Inferior parietal cortex (tissue), 1 donor: Measurements from ENCODE around the gene HORMAD2.
"Not testable (repeated sequence)": the region's sequence is repeated elsewhere in the genome, so short reads cannot be mapped to it uniquely, and the experiment has no call there.

Source experiments
- DNase-seq: peaks from one replicate; pipeline ENCODE4 v3.0.0-alpha.2; 2016; ENCODE audit errors: extremely low spot score

The HORMAD2 gene

GRCh38 chr22:30057375-30057774 lies 22.9 kb upstream of the HORMAD2 start:
- no peak for DNase-seq

GRCh38 chr22:30059346-30060020 lies 20.8 kb upstream of the HORMAD2 start:
- not testable (repeated sequence) for DNase-seq

DNA sequence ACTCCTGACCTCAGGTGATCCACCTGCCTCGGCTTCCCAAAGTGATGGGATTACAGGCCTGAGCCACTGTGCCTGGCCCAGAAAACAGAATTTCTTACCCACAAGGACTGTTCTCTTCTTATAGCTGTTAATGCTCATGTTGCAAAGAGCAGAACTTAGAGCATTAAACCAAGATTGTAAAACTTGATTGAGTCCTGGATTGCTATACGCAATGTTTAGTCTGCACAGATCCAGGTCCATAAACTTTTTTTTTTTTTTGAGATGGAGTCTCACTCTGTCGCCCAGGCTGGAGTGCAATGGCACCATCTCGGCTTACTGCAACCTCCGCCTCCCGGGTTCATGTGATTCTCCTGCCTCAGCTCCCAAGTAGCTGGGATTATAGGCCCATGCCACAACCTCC lies 19.2 kb upstream of the HORMAD2 start:
- not testable (repeated sequence) for DNase-seq

DNA sequence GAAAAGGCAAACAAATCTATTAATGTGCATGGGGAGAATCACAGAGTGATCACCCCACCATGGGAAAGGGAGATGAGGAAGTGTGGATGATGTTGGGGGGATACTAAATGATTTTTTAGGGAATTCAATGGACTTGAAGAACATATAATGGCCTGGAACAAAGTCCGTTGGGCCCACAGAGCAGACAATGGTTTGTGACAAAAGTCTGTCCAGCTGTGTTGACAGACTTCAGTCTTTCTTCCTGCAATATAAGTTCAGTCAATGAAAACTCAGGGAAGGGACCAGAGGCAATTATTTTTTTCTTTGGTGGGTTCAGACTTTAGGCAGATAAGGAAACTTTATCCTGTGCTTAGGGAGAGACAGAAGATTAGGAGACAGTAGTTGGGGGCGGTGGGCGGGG lies 18.0 kb upstream of the HORMAD2 start:
- no peak for DNase-seq

- DNase-seq, result no peak
Measured at GRCh38 chr22:30062950-30063349, 17.3 kb upstream of the HORMAD2 start.

GRCh38 chr22:30064172-30064571 lies 16.1 kb upstream of the HORMAD2 start:
- DNase-seq, result no peak

- DNase-seq, result no peak
Measured at GRCh38 chr22:30073743-30074142, 6.5 kb upstream of the HORMAD2 start.

DNA sequence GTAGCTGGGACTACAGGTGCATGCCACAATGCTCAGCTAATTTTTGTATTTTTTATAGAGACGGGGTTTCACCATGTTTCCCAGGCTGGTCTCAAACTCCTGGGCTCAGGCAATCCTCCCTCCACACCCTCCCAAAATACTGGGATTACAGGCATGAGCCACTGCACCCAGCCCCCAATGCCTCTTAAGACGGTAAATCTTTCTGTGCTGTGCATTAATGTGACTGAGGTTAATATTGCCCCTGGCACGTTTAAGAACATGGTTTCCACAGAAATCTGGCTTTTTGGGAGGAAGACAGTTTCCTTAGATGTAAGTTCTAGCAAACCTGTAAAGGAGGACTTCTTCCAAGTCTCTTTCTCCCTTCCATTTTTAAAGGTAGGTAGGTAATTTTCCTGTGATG lies 6.1 kb upstream of the HORMAD2 start:
- DNase-seq, result no peak

GRCh38 chr22:30074994-30075393 lies 5.3 kb upstream of the HORMAD2 start:
- DNase-seq, result no peak

DNA sequence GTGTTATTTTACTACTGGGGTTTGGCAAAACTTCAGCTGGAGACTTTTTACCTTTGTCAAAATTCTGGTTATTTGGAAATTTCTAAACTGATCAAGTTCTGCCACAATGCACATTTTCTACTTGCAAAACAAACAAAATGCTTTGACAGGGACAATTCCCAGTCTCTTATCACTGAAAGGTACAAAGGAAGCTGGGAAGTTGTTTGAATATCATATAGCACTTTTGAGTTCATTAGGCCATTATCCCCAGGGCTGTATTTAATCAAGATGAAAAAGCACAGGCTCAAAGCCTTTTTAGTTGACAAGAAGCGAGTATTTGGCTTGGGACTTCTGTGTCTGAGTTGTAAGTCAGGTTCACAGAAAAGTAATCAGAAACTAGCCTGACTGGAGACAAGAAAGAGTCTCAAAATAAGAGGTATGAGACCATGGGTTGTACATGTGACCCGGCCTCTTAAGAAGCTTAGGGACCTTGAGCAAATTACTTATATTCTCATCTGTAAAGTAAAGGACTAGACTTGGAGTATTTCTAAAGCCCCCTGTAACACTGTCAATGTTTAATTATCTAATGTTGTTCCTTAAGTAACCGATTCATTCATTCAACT lies 2.9 kb upstream of the HORMAD2 start:
- DNase-seq, result no peak

GRCh38 chr22:30078320-30079311 lies 1.6 kb upstream of the HORMAD2 start:
- peak; percentile 15 for DNase-seq

DNA sequence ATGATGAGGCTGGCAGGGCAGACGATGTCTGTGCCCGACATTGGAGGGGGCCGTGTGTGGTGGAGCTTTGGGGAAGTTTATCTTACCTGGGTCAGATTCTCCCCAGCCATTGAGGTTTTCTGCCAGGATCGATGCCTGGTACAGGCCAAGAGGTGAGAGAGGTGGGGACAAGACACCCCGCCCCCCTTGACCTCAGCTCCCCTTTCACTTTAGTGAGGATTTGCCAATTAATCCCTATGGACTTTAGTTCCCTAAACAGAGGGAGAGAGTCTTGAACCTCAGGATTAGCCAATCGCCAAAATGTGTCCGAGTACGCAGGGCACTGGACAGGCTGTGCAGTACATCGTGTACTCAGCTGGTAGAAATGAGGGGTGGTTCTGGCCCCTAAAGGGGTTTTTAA lies 541 bp downstream of the HORMAD2 start:
- DNase-seq, result no peak

DNA sequence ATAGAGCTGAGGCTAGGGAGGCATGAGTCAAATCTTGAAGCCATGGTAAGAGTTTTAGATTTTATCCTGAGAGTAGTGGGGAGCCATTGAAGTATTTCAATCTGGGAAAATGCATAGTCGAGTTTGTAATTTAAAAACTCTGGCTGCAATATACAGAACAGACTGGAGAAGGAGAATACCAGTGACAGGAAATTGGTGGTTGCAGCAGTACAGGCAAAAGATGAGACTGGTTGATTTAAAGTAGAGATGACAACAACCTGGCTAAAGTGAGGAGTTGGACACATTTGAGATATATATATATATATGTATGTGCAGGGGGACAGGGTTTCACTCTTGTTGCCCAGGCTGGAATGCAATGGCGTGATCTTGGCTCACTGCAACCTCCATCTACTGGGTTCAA lies 6.2 kb downstream of the HORMAD2 start:
- no peak for DNase-seq

DNA sequence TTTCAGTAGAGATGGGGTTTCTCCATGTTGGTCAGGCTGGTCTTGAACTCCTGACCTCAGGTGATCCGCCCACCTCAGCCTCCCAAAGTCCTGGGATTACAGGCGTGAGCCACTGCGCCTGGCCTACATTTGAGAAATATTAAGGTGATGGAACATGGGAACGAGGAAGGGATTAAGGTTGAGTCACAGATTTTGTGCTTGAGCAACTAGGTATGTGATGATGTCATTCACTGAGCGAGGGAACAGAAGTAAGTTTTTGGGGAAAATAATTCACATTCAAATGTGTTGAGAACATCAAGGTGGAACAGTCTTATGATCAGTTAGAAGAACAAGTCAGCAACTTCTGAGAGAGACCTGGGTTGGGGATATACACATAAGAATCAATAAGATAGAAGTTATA lies 6.8 kb downstream of the HORMAD2 start:
- DNase-seq, result not testable (repeated sequence)

DNA sequence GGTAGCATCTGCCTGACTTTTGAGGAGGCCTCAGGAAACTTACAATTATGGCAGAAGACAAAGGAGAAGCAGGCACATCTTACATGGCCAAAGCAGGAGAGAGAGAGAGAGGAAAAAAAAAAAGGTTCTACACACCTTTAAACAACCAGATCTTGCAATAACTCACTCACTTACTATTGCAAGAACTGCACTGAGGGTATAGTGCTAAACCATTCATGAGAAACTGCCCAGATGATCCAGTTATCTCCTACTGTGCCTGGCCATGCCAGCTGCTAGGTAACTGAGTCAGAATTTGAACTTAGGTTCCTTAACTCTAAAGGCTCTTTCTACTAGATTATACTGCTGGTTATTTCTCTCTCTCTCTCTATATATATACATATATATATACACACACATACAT lies 7.3 kb downstream of the HORMAD2 start:
- no peak for DNase-seq

DNA sequence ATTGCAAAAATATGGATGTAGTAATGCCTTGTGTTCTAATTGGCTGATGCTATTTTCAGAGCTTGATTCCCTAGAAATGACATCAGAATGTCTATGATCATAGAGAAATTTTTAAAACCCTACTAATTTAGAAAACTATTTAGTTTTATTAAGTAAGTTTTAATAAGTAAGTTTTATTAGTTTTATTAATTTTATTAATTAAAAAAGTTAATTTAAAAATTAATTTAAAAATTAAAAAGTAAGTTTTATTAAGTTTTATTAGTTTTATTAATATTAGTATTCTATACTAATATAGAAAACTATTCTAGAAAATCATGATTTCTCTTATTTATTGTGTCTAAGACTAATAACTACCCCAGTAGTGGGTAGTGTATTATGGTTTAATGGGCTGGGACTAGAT lies 8.2 kb downstream of the HORMAD2 start:
- DNase-seq, result no peak

DNA sequence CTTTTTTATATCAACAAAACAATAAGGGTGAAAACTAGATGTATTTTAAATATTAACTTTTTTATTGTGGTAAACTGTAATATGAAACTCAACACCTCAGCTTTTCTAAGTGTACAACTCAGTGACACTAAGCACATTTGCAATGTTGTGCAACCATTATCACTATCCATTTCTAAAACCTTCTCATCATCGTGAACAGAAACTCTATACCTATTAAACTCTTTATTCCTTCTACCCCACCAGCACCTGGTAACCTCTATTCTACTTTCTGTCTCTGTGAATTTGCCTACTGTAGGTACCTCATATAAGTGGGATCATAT lies 9.4 kb downstream of the HORMAD2 start:
- no peak for DNase-seq

DNA sequence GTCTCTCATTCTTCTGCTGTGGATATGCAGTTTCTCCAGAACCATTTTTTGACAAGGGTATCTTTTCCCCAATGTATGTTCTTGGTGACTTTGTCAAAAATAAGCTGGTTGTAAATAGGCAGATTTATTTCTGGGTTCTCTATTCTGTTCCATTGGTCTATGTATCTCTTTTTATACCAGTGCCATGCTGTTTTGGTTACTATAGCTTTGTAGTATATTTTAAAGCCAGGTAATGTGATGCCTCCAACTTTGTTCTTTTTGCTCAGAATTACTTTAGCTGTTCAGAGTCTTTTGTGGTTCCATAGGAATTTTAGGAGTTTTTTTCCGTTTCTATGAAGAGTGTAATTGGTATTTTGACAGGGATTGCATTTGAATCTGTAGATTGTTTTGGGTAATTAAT lies 12.4 kb downstream of the HORMAD2 start:
- no peak for DNase-seq

- DNase-seq, result no peak
Measured at GRCh38 chr22:30094804-30095203, 14.5 kb downstream of the HORMAD2 start.

DNA sequence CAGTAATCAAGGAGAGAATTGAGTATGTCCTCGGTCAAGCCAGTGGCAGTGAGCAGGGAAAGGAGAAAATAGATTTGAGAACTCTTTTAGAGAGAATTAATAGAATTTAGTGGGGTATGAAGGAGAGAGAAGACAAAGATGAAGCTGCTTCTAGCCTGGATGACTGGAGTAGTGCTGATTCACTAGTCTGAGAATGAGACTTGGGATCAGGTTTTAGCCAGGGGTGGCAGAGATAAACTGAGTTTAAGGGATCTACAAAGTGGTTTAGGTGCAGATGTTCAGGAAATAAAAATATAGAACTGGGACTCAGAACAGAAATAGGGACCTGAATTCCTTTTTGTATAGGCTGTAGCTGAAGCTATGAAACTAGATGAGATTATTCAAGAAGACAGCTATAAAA lies 17.6 kb downstream of the HORMAD2 start:
- no peak for DNase-seq

DNA sequence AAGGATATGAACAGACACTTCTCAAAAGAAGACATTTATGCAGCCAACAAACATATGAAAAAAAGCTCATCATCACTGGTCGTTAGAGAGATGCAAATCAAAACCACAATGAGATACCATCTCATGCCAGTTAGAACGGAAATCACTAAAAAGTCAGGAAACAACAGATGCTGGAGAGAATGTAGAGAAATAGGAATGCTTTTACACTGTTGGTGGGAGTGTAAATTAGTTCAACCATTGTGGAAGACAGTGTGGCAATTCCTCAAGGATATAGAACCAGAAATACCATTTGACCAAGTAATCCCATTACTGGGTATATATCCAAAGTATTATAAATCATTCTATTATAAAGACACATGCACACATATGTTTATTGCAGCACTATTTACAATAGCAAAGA lies 20.5 kb downstream of the HORMAD2 start:
- not testable (repeated sequence) for DNase-seq

DNA sequence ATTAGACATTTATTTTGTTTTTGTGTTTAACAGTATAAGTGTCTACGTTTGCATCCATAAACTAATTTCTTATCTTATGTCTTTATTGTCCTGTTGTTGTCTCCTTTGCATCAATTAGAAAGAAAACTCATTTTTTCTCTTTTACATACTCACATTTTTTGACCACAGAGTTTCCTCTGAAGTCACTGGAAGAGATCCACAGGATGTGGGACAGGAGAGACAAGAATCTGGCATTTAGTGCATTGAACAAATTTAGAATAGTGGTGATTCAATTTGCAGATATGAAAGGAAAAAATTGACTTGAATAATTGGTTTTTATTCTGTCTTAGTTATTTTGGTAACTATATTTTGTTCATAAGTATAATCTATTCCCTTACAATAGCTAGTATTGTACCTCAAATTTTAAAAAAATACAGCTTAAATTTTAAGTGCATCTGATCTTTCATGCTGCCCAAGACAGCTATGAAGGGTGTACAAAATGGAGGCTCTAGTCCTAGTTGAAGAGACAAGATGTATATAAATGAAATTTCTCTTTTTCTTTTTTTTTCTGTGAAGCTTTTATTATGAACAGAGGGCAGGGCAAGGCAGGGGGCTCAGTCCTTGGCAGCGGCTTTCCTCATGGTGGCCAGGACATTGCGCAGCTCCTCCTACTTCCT lies 24.4 kb downstream of the HORMAD2 start:
- DNase-seq, result no peak
